Endothelial cell (in vitro differentiated cells): ENCODE results near the gene CXCR3. TPM values are rescaled to one million over a fixed set of nuclear protein-coding genes. Genes with fewer than 3 reads are reported as not detected.

ENCODE experiments used
- DNase-seq: peaks from one replicate; pipeline ENCODE4 v3.0.0; 2021; ENCODE audit warnings: low spot score
- H3K27ac Mint-ChIP-seq: one replicate; pipeline ENCODE4 v1.8.0; 2021; ENCODE audit warnings: mixed read lengths, inconsistent platforms; ENCODE audit not compliant: unreplicated experiment
- H3K27me3 Mint-ChIP-seq: one replicate; pipeline ENCODE4 v1.8.0; 2021; ENCODE audit warnings: mild to moderate bottlenecking, moderate library complexity, mixed read lengths, inconsistent platforms; ENCODE audit not compliant: unreplicated experiment
- H3K36me3 Mint-ChIP-seq: one replicate; pipeline ENCODE4 v1.8.0; 2021; ENCODE audit warnings: mild to moderate bottlenecking, low read depth, mixed read lengths, inconsistent platforms; ENCODE audit not compliant: unreplicated experiment
- H3K4me1 Mint-ChIP-seq: one replicate; pipeline ENCODE4 v1.8.0; 2021; ENCODE audit warnings: mild to moderate bottlenecking, mixed read lengths, inconsistent platforms; ENCODE audit not compliant: unreplicated experiment
- H3K4me3 Mint-ChIP-seq: one replicate; pipeline ENCODE4 v1.8.0; 2021; ENCODE audit warnings: mild to moderate bottlenecking, mixed read lengths, inconsistent platforms; ENCODE audit not compliant: unreplicated experiment
- H3K9me3 Mint-ChIP-seq: one replicate; pipeline ENCODE4 v1.8.0; 2021; ENCODE audit warnings: mixed read lengths, inconsistent platforms; ENCODE audit not compliant: unreplicated experiment
- CTCF ChIP-seq: fragments of 200-600 bp; sonication (generic); IDR thresholded peaks from one replicate; pipeline ENCODE4 v1.5.0; 2021; ENCODE audit warnings: antibody characterized with exemption; ENCODE audit not compliant: unreplicated experiment
- total RNA-seq: library from RNA; stranded (reverse); fragmentation: NEBNext Ultra II Directional; extraction: Animal tissue kit (Norgen Biotek cat#: 25700); gene quantifications from one replicate; pipeline ENCODE4 v1.2.1, GENCODE V29; 2021; ENCODE audit not compliant: unreplicated experiment

Gene CXCR3
- total RNA-seq, 1 donor from 2014 or later = 0.54 TPM

GRCh38 chrX:71586929-71587328 lies 31.4 kb downstream of the CXCR3 start:
- Mint-ChIP-seq H3K36me3 (no peaks in the 10 kb centered on the region), H3K4me3 (no peak overlapping the region), H3K4me1 (peaks cover 5% of the 10 kb centered on the region), H3K27ac (no peak overlapping the region), H3K27me3 (no peaks in the 10 kb centered on the region), H3K9me3 (no peaks in the 10 kb centered on the region)
- no peak for DNase-seq
- TF ChIP-seq CTCF = no peak

- no peak for TF ChIP-seq CTCF
- no peak overlapping the region for H3K27ac Mint-ChIP-seq
- no peak overlapping the region for H3K4me3 Mint-ChIP-seq
- peaks cover 3% of the 10 kb centered on the region for H3K36me3 Mint-ChIP-seq
- no peaks in the 10 kb centered on the region for H3K4me1 Mint-ChIP-seq
- no peak for DNase-seq
- no peaks in the 10 kb centered on the region for H3K27me3 Mint-ChIP-seq
- H3K9me3 Mint-ChIP-seq = no peaks in the 10 kb centered on the region
These were observed 37.1 kb downstream of the CXCR3 start for GRCh38 chrX:71581210-71581609.

GRCh38 chrX:71579990-71580380 lies 38.3 kb downstream of the CXCR3 start:
- no peaks in the 10 kb centered on the region for H3K9me3 Mint-ChIP-seq
- TF ChIP-seq CTCF = no peak
- H3K4me3 Mint-ChIP-seq = no peak overlapping the region
- no peaks in the 10 kb centered on the region for H3K27me3 Mint-ChIP-seq
- peaks cover 3% of the 10 kb centered on the region for H3K36me3 Mint-ChIP-seq
- H3K4me1 Mint-ChIP-seq = no peaks in the 10 kb centered on the region
- H3K27ac Mint-ChIP-seq = no peak overlapping the region
- DNase-seq = no peak

- H3K4me1 Mint-ChIP-seq = no peaks in the 10 kb centered on the region
- no peaks in the 10 kb centered on the region for H3K9me3 Mint-ChIP-seq
- no peak for TF ChIP-seq CTCF
- no peak for DNase-seq
- no peak overlapping the region for H3K27ac Mint-ChIP-seq
- no peak overlapping the region for H3K4me3 Mint-ChIP-seq
- no peaks in the 10 kb centered on the region for H3K27me3 Mint-ChIP-seq
- peaks cover 7% of the 10 kb centered on the region for H3K36me3 Mint-ChIP-seq
These were observed 38.9 kb downstream of the CXCR3 start for GRCh38 chrX:71579136-71579989.

GRCh38 chrX:71578253-71579135 lies 39.8 kb downstream of the CXCR3 start, which contains the start of gene GCNA:
TSS of gene GCNA (plus strand) at chrX:71578437. CDS start at chrX:71580822, 2,385 bp downstream.
- Mint-ChIP-seq H3K36me3 (peaks cover 8% of the 10 kb centered on the region), H3K4me3 (no peak within 1 kb of the TSS), H3K4me1 (no peaks in the 10 kb centered on the region), H3K9me3 (no peaks in the 10 kb centered on the region), H3K27me3 (no peaks in the 10 kb centered on the region), H3K27ac (no peak within 1 kb of the TSS)
- no peak for DNase-seq
- TF ChIP-seq CTCF = no peak
